GM12865 (cell line): ENCODE data around the gene SIL1.

Experiments used
- DNase-seq: peaks from one replicate; pipeline ENCODE4 v3.0.0; 2010; ENCODE audit warnings: low read depth
- H3K4me3 ChIP-seq: 2 replicates; pipeline ENCODE4 v1.5.1; 2011; ENCODE audit warnings: mild to moderate bottlenecking, low read depth, low read length, control low read depth
- CTCF ChIP-seq: IDR thresholded peaks from 2 replicates; pipeline ENCODE4 v1.5.1; 2011; ENCODE audit warnings: low read length, control low read depth, low read depth, inconsistent platforms; ENCODE audit not compliant: insufficient read depth; ENCODE audit errors: missing control alignments

Gene SIL1

DNA sequence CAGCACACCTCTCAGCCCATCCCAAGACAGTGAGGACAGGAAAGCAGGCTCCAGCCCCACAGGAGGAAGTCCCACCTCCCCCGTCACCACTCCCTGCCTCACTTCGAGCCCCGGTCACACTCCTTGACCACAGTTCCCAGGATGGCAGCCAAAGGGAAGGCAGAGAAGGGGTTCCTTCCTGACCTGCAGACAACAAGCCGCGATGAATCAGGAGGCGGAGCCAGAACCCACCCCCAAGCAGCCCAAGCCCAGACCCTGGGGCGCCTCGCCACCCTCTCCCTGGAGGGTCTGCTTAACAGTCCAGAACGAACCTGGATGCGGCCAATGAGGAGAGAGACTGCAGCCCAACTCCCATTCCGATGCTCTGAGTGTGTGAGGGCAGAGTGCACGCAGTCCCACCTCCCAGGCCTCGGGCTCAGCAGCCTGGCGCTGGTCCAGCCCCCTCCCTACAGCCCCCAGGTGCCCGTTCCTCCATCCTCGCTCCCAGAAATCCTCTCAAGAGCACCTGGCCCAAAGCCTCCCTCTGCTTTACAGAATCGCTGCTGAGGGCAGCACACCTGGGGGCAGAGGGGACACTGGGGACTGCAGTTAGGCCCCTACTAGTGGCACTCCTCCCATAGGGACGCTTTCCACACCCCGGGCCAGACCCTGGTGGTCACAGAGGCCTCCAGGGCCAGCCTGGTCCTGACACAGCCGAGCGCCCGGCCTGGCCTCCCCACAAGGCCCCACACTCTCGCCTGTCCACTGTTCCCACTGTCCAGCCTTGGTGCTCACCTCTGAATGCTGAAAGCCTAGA is 253.4 kb downstream of the SIL1 start:
- no peak overlapping the region for H3K4me3 ChIP-seq
- TF ChIP-seq CTCF = no peak
- DNase-seq = no peak

DNA sequence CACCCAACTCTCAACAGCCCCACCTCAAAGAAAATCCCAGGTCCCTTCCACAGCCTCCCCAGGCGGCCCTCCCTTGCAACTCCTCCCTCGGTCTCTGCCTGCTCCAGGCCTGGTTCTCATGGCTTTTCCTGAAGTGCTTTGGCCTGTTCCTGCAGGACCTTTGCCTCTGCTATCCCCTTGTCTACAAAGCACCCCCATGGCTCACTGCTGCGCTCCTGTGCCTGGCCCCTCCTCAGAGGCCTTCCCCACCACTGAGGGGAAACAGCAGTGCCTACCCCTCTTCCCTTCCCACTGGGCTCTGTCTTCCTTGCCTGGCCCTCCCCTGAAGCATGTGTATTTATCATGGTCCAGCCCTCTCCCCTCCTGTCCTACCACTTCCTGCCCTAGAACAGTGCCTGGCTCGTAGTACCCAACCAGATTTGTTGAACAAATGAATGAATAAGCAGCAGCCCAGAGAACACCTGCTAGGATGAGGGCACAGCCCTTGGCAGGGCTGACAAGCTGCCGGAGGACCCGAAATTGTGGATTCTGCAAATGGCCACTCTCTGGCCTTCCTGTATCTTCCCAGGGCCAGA is 254.5 kb downstream of the SIL1 start:
- TF ChIP-seq CTCF = no peak
- DNase-seq = no peak

DNA sequence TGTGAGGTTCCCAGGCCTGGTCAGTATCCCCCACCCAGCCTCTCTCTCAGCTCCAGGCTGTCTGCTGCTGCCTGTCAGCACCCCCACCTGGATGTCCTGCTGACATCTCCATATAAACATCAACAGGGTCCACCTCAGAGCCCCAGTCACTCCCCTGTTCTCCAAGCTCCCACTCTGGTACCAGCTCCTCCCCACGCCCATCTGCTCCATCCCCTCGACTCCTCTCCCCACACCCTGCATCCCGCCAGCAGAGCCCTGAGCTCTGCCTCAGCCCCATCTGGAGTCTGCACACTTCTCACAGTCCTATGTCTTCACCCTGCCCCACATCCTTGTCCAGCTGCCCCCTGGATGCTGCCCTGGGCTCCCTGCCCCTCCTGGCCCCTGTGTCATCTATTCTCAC is 255.3 kb downstream of the SIL1 start:
- TF ChIP-seq CTCF = no peak
- no peak overlapping the region for H3K4me3 ChIP-seq
- DNase-seq = no peak

More for the DNA sequence above, 254.5 kb downstream of the SIL1 start:
- H3K4me3 ChIP-seq = no peak overlapping the region

DNA sequence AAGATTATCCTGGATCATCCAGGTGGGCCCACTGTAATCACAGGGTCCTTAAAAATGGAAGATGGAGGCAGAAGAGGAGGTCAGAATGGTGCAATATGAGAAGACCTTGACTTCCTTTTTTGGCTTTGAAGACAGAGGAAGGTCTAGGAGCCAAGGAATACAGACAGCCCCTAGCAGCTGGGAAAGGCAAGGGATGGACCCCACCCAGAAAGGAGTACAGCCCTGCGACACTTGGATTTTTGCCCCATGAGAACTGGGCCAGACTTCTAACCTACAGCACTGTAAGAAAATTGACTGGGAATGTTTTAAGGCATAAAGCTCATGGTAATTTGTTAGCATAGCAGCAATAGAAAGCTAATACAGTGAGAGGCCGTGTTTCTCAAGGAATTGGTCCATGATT is 256.1 kb downstream of the SIL1 start:
- no peak for DNase-seq
- H3K4me3 ChIP-seq = no peak overlapping the region
- no peak for TF ChIP-seq CTCF

DNA sequence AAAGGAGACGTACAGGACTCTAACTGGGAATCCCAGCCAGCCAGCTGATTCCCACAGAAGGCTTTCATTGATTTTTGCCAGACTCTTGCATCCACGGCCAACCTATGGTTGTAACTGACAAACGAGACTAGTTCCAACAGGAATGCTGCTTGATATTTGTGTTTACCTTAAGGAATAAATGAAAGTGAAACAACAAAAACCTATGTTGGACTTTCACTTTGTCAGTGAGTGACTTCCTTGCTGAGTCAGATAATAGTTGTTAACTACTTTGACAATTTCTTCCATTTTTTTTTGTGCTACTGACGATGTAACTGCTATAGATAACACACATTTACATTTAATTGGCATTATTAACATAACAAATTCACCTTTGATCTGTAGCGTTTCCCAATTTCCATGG is 259.6 kb downstream of the SIL1 start:
- H3K4me3 ChIP-seq = no peak overlapping the region
- no peak for DNase-seq
- no peak for TF ChIP-seq CTCF

DNA sequence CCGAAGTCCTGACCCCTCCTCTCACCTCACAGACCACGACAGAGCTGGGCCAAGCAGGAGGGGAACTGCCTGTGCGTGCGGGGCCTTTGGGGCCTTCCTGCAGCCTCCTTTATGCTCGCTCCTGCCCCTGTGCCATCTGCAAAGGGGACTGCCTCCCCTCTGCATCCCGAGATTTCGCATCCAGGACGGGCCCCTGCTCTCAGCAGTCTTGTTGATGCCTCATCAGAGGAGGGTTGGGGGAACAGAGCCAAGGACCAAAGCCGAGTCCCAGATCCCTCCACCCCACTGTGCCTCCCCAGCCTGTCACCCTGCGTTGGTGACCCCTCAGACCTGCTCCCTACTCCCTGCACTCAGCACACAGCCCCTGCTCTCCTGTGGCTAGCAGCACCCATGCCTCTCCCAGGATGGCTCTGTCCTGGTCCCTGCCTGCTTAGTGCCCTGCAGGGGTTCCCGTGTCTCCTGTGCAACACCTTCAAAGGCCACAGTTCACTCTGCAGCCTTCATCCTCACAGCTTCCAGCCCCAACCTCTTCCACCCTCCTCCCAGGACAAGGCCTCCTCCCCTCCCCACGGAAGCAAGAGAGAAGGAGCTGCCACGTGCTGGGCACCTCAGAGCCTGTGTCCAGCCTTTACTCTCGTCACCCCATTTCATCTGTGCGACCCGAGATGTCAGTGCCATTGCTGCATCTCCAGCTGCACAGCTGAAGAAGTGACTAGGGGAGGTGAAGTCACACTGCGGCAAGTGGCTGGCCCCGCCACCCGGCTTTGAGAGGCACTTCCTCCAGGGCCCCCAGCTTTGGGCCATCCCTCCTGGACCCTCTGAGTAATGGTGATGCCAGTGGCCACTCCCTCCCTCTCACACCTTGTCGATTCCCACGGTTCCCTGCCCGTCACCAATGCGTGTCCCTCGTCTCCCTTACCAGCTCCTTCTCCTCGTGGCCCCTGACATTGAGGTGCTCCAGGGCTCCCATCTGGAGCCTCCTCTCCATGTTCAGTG is 260.5 kb downstream of the SIL1 start:
- DNase-seq = no peak
- no peak for TF ChIP-seq CTCF
- H3K4me3 ChIP-seq = no peak overlapping the region
